SK-N-MC (cell line): ENCODE results near the gene RAB39B.

Experiments used
- EZH2 ChIP-seq: fragments of 200-600 bp; sonication (generic); IDR thresholded peaks from one replicate; pipeline ENCODE4 v1.6.1; 2017; ENCODE audit warnings: antibody characterized with exemption
- FOXP2 ChIP-seq: optimal IDR thresholded peaks from 2 replicates; pipeline ENCODE3; 2011; ENCODE audit warnings: mild to moderate bottlenecking, moderate library complexity; ENCODE audit not compliant: insufficient read depth; ENCODE audit errors: extremely low read length, control extremely low read depth
- POLR2AphosphoS5 ChIP-seq: IDR thresholded peaks from 2 replicates; pipeline ENCODE4 v1.6.1; 2012; ENCODE audit warnings: mild to moderate bottlenecking, low read depth, low read length, borderline replicate concordance

DNA sequence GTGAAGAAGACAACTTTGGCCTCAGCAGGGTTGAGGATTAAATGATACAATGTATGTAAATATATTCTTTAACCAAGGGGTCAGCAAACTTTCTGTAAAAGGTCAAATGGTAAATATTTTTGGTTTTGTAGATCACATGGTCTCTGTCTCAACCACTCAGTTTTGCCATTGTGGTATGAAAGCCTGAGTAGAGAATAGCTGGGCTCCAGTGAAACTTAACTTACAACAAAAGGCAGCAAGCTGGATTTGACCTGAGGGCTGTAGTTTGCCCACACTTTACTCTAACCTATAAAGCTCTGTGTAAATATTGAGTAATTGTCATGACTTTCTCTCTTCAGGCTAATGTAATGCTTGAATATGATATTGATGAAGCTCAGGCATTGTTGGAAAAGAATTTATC is 28.4 kb downstream of the RAB39B start:
- no peak for TF ChIP-seq EZH2
- TF ChIP-seq POLR2AphosphoS5, result no peak
- no peak for TF ChIP-seq FOXP2
